ENCODE results near the gene UNC80.

- TF ChIP-seq, protein P1, sequence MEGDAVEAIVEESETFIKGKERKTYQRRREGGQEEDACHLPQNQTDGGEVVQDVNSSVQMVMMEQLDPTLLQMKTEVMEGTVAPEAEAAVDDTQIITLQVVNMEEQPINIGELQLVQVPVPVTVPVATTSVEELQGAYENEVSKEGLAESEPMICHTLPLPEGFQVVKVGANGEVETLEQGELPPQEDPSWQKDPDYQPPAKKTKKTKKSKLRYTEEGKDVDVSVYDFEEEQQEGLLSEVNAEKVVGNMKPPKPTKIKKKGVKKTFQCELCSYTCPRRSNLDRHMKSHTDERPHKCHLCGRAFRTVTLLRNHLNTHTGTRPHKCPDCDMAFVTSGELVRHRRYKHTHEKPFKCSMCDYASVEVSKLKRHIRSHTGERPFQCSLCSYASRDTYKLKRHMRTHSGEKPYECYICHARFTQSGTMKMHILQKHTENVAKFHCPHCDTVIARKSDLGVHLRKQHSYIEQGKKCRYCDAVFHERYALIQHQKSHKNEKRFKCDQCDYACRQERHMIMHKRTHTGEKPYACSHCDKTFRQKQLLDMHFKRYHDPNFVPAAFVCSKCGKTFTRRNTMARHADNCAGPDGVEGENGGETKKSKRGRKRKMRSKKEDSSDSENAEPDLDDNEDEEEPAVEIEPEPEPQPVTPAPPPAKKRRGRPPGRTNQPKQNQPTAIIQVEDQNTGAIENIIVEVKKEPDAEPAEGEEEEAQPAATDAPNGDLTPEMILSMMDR (IDR thresholded peaks at IDR 0.05): no peak
- no peak for TF ChIP-seq NR2C2 (CRISPR knock-in tag; IDR thresholded peaks at IDR 0.05)
- no peak for TF ChIP-seq ZNF512 (CRISPR knock-in tag; IDR thresholded peaks at IDR 0.05; ENCODE audit: borderline replicate concordance)
- TF ChIP-seq E2F1 (CRISPR knock-in tag; IDR thresholded peaks at IDR 0.05): no peak
- no peak for TF ChIP-seq NFE2L1 (CRISPR knock-in tag; IDR thresholded peaks at IDR 0.05)
- TF ChIP-seq ESRRA (CRISPR knock-in tag; IDR thresholded peaks at IDR 0.05; ENCODE audit: borderline replicate concordance): no peak
- TF ChIP-seq, protein P2, sequence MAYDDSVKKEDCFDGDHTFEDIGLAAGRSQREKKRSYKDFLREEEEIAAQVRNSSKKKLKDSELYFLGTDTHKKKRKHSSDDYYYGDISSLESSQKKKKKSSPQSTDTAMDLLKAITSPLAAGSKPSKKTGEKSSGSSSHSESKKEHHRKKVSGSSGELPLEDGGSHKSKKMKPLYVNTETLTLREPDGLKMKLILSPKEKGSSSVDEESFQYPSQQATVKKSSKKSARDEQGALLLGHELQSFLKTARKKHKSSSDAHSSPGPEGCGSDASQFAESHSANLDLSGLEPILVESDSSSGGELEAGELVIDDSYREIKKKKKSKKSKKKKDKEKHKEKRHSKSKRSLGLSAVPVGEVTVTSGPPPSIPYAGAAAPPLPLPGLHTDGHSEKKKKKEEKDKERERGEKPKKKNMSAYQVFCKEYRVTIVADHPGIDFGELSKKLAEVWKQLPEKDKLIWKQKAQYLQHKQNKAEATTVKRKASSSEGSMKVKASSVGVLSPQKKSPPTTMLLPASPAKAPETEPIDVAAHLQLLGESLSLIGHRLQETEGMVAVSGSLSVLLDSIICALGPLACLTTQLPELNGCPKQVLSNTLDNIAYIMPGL (CRISPR knock-in tag; IDR thresholded peaks at IDR 0.05): no peak
- no peak for TF ChIP-seq ZNF671 (CRISPR knock-in tag; IDR thresholded peaks at IDR 0.05)
- TF ChIP-seq, protein P3, sequence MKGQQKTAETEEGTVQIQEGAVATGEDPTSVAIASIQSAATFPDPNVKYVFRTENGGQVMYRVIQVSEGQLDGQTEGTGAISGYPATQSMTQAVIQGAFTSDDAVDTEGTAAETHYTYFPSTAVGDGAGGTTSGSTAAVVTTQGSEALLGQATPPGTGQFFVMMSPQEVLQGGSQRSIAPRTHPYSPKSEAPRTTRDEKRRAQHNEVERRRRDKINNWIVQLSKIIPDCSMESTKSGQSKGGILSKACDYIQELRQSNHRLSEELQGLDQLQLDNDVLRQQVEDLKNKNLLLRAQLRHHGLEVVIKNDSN (CRISPR knock-in tag; IDR thresholded peaks at IDR 0.05): no peak
- no peak for TF ChIP-seq TEAD4 (CRISPR knock-in tag; IDR thresholded peaks at IDR 0.05)
- no peak for TF ChIP-seq NR3C1 (CRISPR knock-in tag; conservative IDR thresholded peaks at IDR 0.05; ENCODE audit: low read depth)
- TF ChIP-seq FOXP4 (CRISPR knock-in tag; IDR thresholded peaks at IDR 0.05): no peak
Observed at GRCh38 chr2:209766613-209767012, 5.0 kb upstream of the UNC80 start.

Measured in WTC11 (cell line).